Activated naive CD8-positive, alpha-beta T cell treated with anti-CD3 and anti-CD28 coated beads for 36 hours (primary cell): Measurements from ENCODE around the gene SLC35D2. TPM values are rescaled to one million over a fixed set of nuclear protein-coding genes. Genes with fewer than 3 reads are reported as not detected.
"Not testable (repeated sequence)": the region's sequence is repeated elsewhere in the genome, so short reads cannot be mapped to it uniquely, and the experiment has no call there.

Experiments
- DNase-seq: peaks from one replicate; pipeline ENCODE4 v3.0.0; 2021
- H3K27ac Mint-ChIP-seq: one replicate; pipeline ENCODE4 v1.8.0; 2022; ENCODE audit warnings: mild to moderate bottlenecking, moderate library complexity, mixed read lengths
- H3K27me3 Mint-ChIP-seq: one replicate; pipeline ENCODE4 v1.8.0; 2022; ENCODE audit warnings: mild to moderate bottlenecking, mixed read lengths
- H3K36me3 Mint-ChIP-seq: one replicate; pipeline ENCODE4 v1.8.0; 2021; ENCODE audit warnings: mild to moderate bottlenecking, mixed read lengths
- H3K4me1 Mint-ChIP-seq: one replicate; pipeline ENCODE4 v1.8.0; 2021; ENCODE audit warnings: mixed read lengths
- H3K4me3 Mint-ChIP-seq: one replicate; pipeline ENCODE4 v1.8.0; 2022; ENCODE audit warnings: mild to moderate bottlenecking, moderate library complexity, mixed read lengths
- H3K9me3 Mint-ChIP-seq: one replicate; pipeline ENCODE4 v1.8.0; 2022; ENCODE audit warnings: mixed read lengths
- total RNA-seq, 2 experiments: library from RNA; stranded (reverse); gene quantifications; one replicate each; pipeline ENCODE4 v1.2.3, GENCODE V29; 2021

The SLC35D2 gene
- total RNA-seq, 2 experiments from 2014 or later, result 0.80 to 1.5 TPM

DNA sequence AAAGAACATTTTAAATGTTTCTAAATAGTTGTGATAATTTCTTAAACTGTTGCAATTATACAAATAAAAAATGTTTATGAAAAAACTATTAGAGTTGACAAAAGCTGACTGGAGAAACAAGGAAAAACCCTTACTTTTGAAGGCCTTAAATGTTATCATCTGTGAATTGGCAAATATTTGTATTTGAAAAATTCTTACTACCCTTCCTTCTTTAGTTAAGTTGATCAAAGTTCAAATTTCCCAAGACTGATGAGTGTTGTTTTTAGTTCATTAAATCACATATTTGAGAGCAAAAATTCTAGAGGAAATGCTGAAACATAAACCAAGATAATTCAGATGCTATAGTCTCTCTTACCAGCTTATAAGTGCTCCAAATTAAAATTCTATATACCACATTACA, 2.6 kb upstream of the SLC35D2 start:
- H3K27ac Mint-ChIP-seq, result no peak overlapping the region
- no peak for DNase-seq
- H3K4me3 Mint-ChIP-seq, result no peak overlapping the region
- H3K36me3 Mint-ChIP-seq, result peaks cover 26% of the 10 kb centered on the region
- no peaks in the 10 kb centered on the region for H3K9me3 Mint-ChIP-seq
- peaks cover 21% of the 10 kb centered on the region for H3K4me1 Mint-ChIP-seq
- no peaks in the 10 kb centered on the region for H3K27me3 Mint-ChIP-seq

DNA sequence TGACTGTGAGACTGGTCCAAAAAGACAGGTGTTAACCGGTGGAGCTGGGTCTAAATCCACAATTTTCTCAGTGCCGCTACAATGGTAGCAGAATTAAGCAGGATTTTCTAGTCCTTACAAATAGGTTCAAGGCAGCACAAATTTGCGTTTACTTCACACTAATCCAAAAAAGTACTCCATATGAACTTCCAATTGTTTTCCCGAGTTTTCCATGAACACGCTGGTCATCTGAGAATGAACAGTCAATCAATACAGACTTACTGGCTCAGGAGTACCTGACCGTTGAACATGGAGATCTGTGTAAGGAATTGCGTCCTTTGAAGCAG, 709 bp downstream of the SLC35D2 start:
- Mint-ChIP-seq H3K4me3 (peak overlapping the region; percentile 66), H3K9me3 (no peaks in the 10 kb centered on the region), H3K36me3 (peaks cover 16% of the 10 kb centered on the region), H3K4me1 (peaks cover 30% of the 10 kb centered on the region), H3K27ac (peak overlapping the region; percentile 13), H3K27me3 (no peaks in the 10 kb centered on the region)
- DNase-seq, result no peak

DNA sequence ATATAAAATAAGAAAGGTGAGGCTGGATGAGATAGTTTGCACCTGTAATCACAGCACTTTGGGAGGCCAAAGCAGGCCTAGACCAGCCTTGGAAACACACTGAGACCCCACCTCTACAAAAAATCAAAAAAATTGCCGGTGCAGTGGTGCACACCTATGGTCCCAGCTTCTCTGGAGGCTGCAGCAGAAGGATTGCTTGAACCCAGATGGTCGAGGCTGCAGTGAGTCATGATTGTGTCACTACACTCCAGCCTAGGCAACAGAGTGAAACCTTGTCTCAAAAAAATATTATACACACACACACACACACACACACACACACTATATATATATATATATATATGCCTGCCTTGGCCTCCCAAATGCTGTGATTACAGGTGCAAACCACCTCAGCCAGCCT, 1.3 kb downstream of the SLC35D2 start:
- DNase-seq, result no peak
- Mint-ChIP-seq H3K27ac (no peak overlapping the region), H3K27me3 (no peaks in the 10 kb centered on the region), H3K4me1 (peaks cover 30% of the 10 kb centered on the region), H3K36me3 (peaks cover 16% of the 10 kb centered on the region), H3K9me3 (no peaks in the 10 kb centered on the region), H3K4me3 (no peak overlapping the region)

- no peak overlapping the region for H3K27ac Mint-ChIP-seq
- no peak overlapping the region for H3K4me3 Mint-ChIP-seq
- no peaks in the 10 kb centered on the region for H3K27me3 Mint-ChIP-seq
- no peaks in the 10 kb centered on the region for H3K9me3 Mint-ChIP-seq
- DNase-seq, result no peak
- H3K36me3 Mint-ChIP-seq, result peaks cover 15% of the 10 kb centered on the region
- H3K4me1 Mint-ChIP-seq, result peaks cover 30% of the 10 kb centered on the region
These were observed 1.8 kb downstream of the SLC35D2 start for GRCh38 chr9:96381696-96382095.

GRCh38 chr9:96381125-96381524, 2.4 kb downstream of the SLC35D2 start:
- no peak for DNase-seq
- no peaks in the 10 kb centered on the region for H3K9me3 Mint-ChIP-seq
- no peaks in the 10 kb centered on the region for H3K27me3 Mint-ChIP-seq
- H3K4me3 Mint-ChIP-seq, result no peak overlapping the region
- peaks cover 13% of the 10 kb centered on the region for H3K36me3 Mint-ChIP-seq
- peaks cover 30% of the 10 kb centered on the region for H3K4me1 Mint-ChIP-seq
- no peak overlapping the region for H3K27ac Mint-ChIP-seq

- Mint-ChIP-seq H3K4me3 (no peak overlapping the region), H3K36me3 (peaks cover 9% of the 10 kb centered on the region), H3K9me3 (no peaks in the 10 kb centered on the region), H3K27me3 (no peaks in the 10 kb centered on the region), H3K27ac (no peak overlapping the region), H3K4me1 (peaks cover 30% of the 10 kb centered on the region)
- no peak for DNase-seq
These were observed 4.0 kb downstream of the SLC35D2 start for GRCh38 chr9:96379461-96379860.

- Mint-ChIP-seq H3K9me3 (no peaks in the 10 kb centered on the region), H3K4me1 (peaks cover 23% of the 10 kb centered on the region), H3K27ac (no peak overlapping the region), H3K27me3 (no peaks in the 10 kb centered on the region), H3K36me3 (peaks cover 1% of the 10 kb centered on the region), H3K4me3 (no peak overlapping the region)
- no peak for DNase-seq
These were observed 5.3 kb downstream of the SLC35D2 start for GRCh38 chr9:96378187-96378586.

DNA sequence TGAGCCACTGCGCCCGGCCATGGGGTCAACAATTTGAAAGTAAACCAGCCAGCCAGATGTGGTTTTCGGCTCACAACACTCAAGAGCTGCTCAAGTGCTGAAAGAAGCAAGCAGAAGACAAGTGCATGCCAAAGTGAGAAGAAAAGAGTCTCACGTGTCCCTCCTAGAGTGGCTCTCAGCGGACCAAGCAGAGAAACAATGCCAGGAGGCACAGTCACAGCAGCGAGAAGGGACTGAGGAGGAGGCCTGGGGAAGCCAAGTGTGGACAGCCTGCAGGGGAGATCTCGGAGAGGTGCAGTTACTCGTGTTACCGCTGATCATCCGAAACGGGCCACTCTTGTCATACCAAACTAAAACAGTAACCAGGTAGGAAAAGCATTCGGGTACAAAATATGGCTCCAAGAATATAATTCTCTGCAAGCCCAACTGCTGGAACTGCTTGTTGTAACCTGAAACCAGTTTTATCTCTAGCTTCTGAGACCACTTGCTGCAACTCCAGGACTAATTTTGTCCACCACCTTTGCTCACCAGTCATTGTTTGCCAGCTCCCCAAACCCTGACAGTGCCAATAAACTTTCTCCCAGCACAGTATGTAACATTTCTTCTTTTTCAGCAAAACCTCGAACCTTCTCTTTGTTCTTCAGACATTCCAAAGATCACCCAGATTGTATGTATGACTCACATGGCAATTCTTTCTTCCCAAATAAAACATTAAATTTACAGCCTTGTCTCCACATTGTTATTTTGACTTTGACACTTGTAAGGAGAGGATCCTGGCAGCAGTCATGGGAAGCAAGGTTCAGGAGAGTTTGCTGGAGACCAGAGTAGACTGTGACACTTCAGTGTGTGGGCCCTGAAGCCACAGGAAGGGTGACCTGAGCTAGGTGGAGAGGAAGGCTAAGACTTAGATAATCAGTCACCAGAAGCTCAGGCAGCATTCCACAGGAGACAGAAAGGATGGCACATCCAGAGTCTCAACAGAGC, 6.3 kb downstream of the SLC35D2 start:
- no peak overlapping the region for H3K4me3 Mint-ChIP-seq
- H3K4me1 Mint-ChIP-seq, result peaks cover 16% of the 10 kb centered on the region
- no peak for DNase-seq
- H3K27ac Mint-ChIP-seq, result no peak overlapping the region
- no peaks in the 10 kb centered on the region for H3K9me3 Mint-ChIP-seq
- peaks cover 1% of the 10 kb centered on the region for H3K36me3 Mint-ChIP-seq
- no peaks in the 10 kb centered on the region for H3K27me3 Mint-ChIP-seq

DNA sequence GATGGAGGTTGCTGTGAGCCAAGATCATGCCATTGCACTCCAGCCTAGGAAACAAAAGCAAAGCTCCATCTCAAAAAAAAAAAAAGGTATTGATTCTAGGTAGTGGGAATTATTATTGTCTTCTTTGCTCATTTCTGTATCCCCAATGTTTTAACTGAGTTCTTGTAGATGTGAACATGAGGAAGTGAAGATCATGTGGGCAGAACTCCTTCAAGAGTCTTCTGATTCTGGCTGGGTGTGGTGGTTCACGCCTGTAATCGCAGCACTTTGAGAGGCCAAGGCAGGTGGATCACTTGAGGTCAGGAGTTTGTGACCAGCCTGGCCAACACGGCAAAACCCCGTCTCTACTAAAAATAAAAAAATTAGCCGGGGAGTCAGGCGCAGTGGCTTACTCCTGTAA, 8.0 kb downstream of the SLC35D2 start:
- H3K27me3 Mint-ChIP-seq, DNase-seq, H3K27ac Mint-ChIP-seq, H3K4me1 Mint-ChIP-seq, H3K36me3 Mint-ChIP-seq, H3K4me3 Mint-ChIP-seq, H3K9me3 Mint-ChIP-seq: not testable (repeated sequence)

DNA sequence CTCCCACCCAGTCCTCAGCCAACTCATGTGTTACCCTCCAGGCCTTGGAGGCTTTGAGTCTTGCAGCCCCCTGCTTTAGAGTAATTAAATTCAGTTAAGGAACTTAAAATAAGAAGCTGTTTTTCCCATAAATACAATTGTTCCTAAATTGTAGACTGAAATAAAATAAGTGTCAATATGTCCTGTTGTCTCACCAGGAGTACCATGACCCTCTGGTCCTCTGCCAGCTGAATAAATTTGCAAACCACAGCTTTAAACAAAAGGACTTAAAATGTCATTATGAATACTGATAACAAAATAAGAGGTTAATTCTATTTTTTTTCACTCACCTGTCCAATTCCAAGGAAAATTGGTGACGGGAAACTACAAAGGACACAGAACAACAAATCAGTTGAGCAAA, 15.6 kb downstream of the SLC35D2 start:
- Mint-ChIP-seq H3K27ac (no peak overlapping the region), H3K4me3 (no peak overlapping the region), H3K27me3 (no peaks in the 10 kb centered on the region), H3K36me3 (peaks cover 4% of the 10 kb centered on the region), H3K4me1 (peaks cover 2% of the 10 kb centered on the region), H3K9me3 (no peaks in the 10 kb centered on the region)
- DNase-seq, result no peak

DNA sequence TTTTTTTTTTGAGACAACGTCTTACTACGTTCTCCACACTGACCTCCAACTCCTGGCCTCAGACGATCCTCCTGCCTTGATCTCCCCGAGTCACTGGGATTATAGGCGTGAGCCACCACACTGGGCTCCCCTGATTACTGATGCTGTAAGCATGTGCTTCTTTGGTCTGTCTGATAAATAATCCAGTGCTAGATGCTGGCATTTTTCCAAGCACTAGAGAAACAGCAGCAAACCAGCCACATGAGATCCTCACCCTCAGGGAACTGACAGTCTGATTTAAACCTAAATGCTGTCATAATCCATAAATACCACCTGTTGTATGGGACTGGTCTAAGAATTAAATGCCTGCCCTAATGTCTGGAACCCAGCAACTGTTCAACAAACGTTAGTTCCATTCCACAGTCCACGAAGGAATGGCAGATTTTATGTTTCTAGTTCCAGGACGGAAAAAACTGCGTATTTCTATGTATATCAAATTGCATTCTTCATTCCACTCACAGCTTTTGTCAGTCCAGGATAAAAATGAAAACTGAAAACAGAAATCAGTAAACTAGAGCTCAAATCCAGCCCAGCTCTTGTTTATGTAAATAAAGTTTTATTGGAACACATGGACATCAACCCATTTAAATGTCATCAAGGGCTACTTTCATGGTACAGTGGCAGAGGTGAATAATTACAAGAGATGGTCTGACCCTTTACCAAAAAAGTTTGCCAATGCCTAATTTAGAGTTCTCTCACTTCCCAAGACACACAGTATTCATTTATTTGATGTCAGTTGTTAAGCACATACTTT, 20.1 kb downstream of the SLC35D2 start:
- H3K4me3 Mint-ChIP-seq, result no peak overlapping the region
- H3K27ac Mint-ChIP-seq, result no peak overlapping the region
- H3K27me3 Mint-ChIP-seq, result no peaks in the 10 kb centered on the region
- no peaks in the 10 kb centered on the region for H3K4me1 Mint-ChIP-seq
- DNase-seq, result no peak
- peaks cover 8% of the 10 kb centered on the region for H3K36me3 Mint-ChIP-seq
- H3K9me3 Mint-ChIP-seq, result no peaks in the 10 kb centered on the region

DNA sequence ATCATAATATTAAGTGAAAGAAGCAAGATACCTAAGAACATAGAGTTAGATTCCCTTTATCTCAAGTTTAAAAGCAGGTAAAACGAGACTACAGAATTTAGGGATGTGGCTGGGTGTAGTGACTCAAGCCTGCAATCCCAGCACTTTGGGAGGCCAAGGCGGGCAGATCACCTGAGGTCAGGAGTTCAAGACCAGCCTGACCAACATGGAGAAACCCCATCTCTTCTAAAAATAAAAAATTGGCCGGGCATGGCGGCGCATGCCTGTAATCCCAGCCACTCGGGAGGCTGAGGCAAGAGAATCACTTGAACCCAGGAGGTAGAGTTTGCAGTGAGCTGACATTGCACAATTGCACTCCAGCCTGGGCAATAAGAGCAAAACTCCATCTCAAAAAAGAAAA, 21.4 kb downstream of the SLC35D2 start:
- H3K27ac Mint-ChIP-seq, H3K9me3 Mint-ChIP-seq, H3K4me3 Mint-ChIP-seq, H3K4me1 Mint-ChIP-seq, DNase-seq, H3K27me3 Mint-ChIP-seq, H3K36me3 Mint-ChIP-seq: not testable (repeated sequence)

- DNase-seq, result no peak
- Mint-ChIP-seq H3K36me3 (peaks cover 8% of the 10 kb centered on the region), H3K27ac (no peak overlapping the region), H3K4me3 (no peak overlapping the region), H3K9me3 (no peaks in the 10 kb centered on the region), H3K4me1 (no peaks in the 10 kb centered on the region), H3K27me3 (no peaks in the 10 kb centered on the region)
These were observed 21.8 kb downstream of the SLC35D2 start for GRCh38 chr9:96361668-96362067.

DNA sequence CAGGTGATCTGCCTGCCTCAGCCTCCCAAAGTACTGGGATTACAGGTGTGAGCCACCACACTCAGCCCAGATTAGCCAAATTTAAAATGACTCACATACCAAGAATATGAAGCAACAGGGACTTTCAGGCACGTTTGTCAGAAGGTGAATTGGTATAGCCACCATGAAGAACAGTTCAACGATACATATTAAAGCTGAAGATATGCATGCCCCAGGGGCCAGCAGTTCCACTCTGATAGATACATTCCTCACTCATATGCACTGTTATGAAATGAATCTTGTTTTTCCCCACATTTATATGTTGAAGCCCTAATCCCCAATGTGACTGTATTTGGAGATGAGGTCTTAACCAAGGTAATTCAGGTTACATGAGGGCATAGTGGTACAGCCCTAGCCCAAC, 22.5 kb downstream of the SLC35D2 start:
- Mint-ChIP-seq H3K9me3 (no peaks in the 10 kb centered on the region), H3K27me3 (no peaks in the 10 kb centered on the region), H3K27ac (no peak overlapping the region), H3K4me3 (no peak overlapping the region), H3K4me1 (no peaks in the 10 kb centered on the region), H3K36me3 (peaks cover 8% of the 10 kb centered on the region)
- DNase-seq, result no peak

DNA sequence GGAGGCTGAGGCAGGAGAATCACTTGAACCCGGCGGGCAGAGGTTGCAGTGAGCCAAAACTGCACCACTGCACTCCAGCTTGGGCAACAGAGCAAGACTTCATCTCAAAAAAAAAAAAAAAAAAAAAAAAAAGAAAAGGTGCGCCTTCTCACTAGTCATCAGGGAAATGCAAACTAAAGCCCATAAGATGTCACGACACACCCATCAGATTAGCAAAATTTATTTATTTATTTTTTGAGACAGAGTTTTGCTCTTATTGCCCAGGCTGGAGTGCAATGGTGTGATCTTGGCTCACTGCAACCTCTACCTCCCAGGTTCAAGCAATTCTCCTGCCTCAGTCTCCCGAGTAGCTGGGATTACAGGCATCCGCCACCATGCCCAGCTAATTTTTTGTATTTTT, 23.0 kb downstream of the SLC35D2 start:
- H3K27me3 Mint-ChIP-seq, H3K4me3 Mint-ChIP-seq, DNase-seq, H3K36me3 Mint-ChIP-seq, H3K27ac Mint-ChIP-seq, H3K9me3 Mint-ChIP-seq, H3K4me1 Mint-ChIP-seq: not testable (repeated sequence)

GRCh38 chr9:96350866-96351265, 32.6 kb downstream of the SLC35D2 start:
- H3K27me3 Mint-ChIP-seq, result no peaks in the 10 kb centered on the region
- H3K4me3 Mint-ChIP-seq, result no peak overlapping the region
- H3K9me3 Mint-ChIP-seq, result no peaks in the 10 kb centered on the region
- H3K27ac Mint-ChIP-seq, result no peak overlapping the region
- no peaks in the 10 kb centered on the region for H3K4me1 Mint-ChIP-seq
- DNase-seq, result no peak
- H3K36me3 Mint-ChIP-seq, result peaks cover 3% of the 10 kb centered on the region
